Right atrium auricular region (tissue), 2 donors: ENCODE data around the gene ADCY6. TPM values are rescaled to one million over a fixed set of nuclear protein-coding genes. Genes with fewer than 3 reads are reported as not detected.

Experiments
- DNase-seq: peaks from one replicate; pipeline ENCODE4 v3.0.0-alpha.2; 2019; ENCODE audit warnings: low spot score
- H3K27ac ChIP-seq, 2 donors: fragments of 200-600 bp; sonication (generic); 1 replicate in 1 of 2; 2 replicates in 1 of 2; pipeline ENCODE4 v1.5.1; 2016 to 2019
- H3K27me3 ChIP-seq, 2 donors: fragments of 200-600 bp; sonication (generic); one replicate each; pipeline versions ENCODE4 v1.5.1 to v1.6.0; 2017 to 2019
- H3K36me3 ChIP-seq: fragments of 200-600 bp; sonication (generic); one replicate; pipeline ENCODE4 v1.5.1; 2016
- H3K4me1 ChIP-seq, 2 donors: fragments of 200-600 bp; sonication (generic); one replicate each; pipeline versions ENCODE4 v1.5.1 to v1.6.0; 2017 to 2019
- H3K4me3 ChIP-seq, 2 donors: fragments of 200-600 bp; sonication (generic); 1 replicate in 1 of 2; 2 replicates in 1 of 2; pipeline ENCODE4 v1.5.1; 2017 to 2019; ENCODE audit warnings: mild to moderate bottlenecking in 1 of 2, moderate library complexity in 1 of 2
- H3K9me3 ChIP-seq, 2 donors: fragments of 200-600 bp; sonication (generic); one replicate each; pipeline ENCODE4 v1.5.1; 2019
- total RNA-seq, 2 donors: library from RNA; depleted of rRNA; stranded (reverse); fragments of >200 nt; gene quantifications; one replicate each; pipeline ENCODE4 v1.1.0, GENCODE V29; 2016
- TF ChIP-seq, protein P1 (sequence below), 2 donors: fragments of 200-600 bp; sonication (generic); IDR thresholded peaks; one replicate each; pipeline ENCODE4 v1.5.1; 2019; ENCODE audit warnings: antibody characterized with exemption in 2 of 2

Gene ADCY6
- total RNA-seq, 2 donors from 2014 or later = 76.4 to 81.6 TPM

DNA sequence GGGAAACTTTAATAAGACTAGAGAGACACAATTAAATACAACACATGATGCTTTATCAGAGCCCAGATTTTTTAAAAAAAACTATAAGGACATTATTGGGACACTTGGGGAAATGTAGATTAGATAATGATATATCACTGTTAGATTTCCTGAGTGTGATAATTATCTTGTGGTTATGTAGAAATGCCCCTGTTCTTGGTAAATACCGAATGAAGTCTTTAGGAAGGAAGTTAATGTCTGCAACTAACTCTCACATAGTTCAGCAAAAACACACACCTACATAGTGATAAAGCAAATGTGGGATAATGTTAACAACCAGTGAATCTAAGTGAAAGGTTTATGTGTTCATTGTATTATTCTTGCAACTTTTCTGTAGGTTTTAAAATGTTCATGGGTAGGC, 14.8 kb upstream of the ADCY6 start:
- Histone ChIP-seq H3K9me3 (no peaks in the 10 kb centered on the region), H3K4me1 (no peaks in the 10 kb centered on the region), H3K36me3 (no peaks in the 10 kb centered on the region), H3K27ac (no peak overlapping the region), H3K4me3 (no peak overlapping the region), H3K27me3 (no peaks in the 10 kb centered on the region)
- no peak for DNase-seq
- TF ChIP-seq, protein P1, sequence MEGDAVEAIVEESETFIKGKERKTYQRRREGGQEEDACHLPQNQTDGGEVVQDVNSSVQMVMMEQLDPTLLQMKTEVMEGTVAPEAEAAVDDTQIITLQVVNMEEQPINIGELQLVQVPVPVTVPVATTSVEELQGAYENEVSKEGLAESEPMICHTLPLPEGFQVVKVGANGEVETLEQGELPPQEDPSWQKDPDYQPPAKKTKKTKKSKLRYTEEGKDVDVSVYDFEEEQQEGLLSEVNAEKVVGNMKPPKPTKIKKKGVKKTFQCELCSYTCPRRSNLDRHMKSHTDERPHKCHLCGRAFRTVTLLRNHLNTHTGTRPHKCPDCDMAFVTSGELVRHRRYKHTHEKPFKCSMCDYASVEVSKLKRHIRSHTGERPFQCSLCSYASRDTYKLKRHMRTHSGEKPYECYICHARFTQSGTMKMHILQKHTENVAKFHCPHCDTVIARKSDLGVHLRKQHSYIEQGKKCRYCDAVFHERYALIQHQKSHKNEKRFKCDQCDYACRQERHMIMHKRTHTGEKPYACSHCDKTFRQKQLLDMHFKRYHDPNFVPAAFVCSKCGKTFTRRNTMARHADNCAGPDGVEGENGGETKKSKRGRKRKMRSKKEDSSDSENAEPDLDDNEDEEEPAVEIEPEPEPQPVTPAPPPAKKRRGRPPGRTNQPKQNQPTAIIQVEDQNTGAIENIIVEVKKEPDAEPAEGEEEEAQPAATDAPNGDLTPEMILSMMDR (IDR thresholded peaks at IDR 0.05) = no peak

DNA sequence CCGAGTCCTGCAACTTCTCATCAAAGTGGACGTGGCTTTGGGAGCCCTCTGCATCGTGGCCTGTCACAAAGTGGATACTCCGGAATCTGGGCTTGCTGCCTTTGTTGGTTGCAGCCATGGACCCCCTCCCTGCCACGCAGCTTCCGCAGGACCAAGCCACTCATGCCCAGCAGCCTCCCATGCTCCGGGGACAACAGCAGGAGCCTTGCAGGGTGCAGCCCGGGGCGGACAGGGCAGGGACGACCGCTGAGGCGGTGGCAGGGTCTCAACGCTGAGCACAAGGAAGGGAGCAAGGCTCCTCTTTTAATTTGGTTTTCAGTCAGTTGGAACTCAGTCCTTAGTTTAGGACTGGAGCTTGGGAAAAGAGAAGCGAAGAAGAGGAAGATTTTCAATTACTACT, 12.1 kb upstream of the ADCY6 start:
- no peak overlapping the region for H3K4me3 ChIP-seq
- H3K27me3 ChIP-seq = no peaks in the 10 kb centered on the region
- no peak for DNase-seq
- TF ChIP-seq, protein P1 (IDR thresholded peaks at IDR 0.05) = no peak
- H3K9me3 ChIP-seq = no peaks in the 10 kb centered on the region
- H3K27ac ChIP-seq = no peak overlapping the region
- no peaks in the 10 kb centered on the region for H3K36me3 ChIP-seq
- no peaks in the 10 kb centered on the region for H3K4me1 ChIP-seq

DNA sequence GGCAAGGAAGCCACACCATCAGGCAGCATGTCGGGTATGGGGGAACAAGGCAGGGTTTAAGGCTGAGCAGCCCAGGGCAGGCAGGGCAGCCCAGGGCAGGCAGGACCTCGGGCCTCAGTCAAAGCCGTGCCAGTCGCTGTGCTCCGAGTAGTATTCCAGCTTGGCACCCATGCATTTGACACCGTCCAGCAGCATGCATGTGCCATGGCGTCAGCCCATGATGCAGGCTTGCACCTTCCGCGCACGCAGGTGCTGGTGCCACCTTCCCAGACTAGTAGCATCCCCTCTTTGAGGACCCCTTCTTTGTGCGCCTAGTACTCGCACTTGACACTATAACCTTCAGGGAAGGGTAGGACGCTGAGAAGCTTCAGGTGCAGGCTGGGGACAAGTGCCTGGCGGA, 11.6 kb upstream of the ADCY6 start:
- H3K4me3 ChIP-seq = no peak overlapping the region
- TF ChIP-seq, protein P1 (IDR thresholded peaks at IDR 0.05) = no peak
- H3K36me3 ChIP-seq = no peaks in the 10 kb centered on the region
- H3K27ac ChIP-seq = no peak overlapping the region
- no peaks in the 10 kb centered on the region for H3K9me3 ChIP-seq
- H3K4me1 ChIP-seq = peaks cover 0 to 4% of the 10 kb centered on the region in 2 donors
- no peak for DNase-seq
- H3K27me3 ChIP-seq = no peaks in the 10 kb centered on the region

DNA sequence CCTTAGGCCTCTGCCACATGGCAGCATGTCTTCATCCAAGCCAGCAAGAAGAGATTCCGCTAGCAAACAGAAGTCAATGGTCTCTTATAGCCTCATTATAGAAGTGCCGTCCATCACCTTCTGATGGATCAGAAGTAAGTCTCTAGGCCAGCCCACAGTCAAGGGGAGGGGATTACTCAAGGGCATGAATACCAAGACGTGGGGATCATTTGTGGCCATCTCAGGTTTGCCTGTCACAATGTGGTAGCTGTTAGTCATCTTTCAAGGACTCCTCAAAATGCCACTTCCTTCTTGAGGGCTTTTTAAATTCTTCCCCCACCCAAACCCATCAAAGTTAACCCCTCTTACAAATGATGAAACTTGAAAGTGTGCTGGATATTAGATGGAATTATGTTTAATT, 8.1 kb upstream of the ADCY6 start:
- no peak overlapping the region for H3K27ac ChIP-seq
- TF ChIP-seq, protein P1 (IDR thresholded peaks at IDR 0.05) = no peak
- no peak overlapping the region for H3K4me3 ChIP-seq
- no peaks in the 10 kb centered on the region for H3K9me3 ChIP-seq
- H3K4me1 ChIP-seq = peaks cover 0 to 5% of the 10 kb centered on the region in 2 donors
- DNase-seq = no peak
- no peaks in the 10 kb centered on the region for H3K27me3 ChIP-seq
- no peaks in the 10 kb centered on the region for H3K36me3 ChIP-seq

DNA sequence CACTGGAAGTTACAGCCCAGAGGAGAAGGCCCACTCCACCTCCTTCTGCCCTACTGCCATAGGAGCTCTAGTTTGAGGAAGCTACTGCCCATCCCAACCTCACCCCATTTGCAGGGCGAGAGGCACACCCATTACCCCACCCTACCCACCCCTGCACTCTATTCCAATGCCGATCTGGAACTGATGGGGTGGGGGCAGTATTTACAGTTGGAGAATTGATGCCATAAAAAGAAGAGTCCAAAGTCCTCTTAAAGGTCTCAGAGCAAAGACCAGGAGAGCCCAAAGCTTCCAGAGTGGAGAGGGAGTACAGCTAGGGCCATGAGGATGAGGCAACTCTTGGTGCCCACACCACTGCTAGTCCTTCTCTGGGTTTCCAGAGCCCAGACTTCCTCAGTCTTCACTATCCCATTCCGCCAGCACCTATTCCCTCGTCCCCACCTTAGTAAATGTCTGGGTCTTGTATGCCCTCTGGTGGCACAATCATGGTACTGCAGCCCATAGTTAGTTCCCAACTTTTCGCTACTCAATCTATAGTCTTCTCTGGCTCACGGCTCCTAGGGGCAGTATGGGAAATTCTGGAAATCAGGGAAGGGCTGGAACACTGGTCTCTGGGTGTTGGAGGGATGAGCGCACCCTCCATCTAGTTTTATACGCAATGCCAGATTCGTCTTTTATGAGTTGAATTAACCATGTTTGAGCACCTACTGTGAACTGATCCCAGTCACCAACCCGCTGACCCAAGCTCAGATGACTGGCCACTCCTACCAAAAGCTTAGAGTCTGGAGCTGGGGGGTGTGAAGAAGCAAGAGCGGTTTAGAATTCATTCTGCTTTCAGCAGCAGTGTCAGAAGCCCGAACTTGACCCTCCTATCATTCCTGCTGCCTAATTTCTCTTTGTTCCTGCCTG, 6.9 kb upstream of the ADCY6 start:
- Histone ChIP-seq H3K27me3 (no peaks in the 10 kb centered on the region), H3K4me3 (no peak overlapping the region), H3K9me3 (no peaks in the 10 kb centered on the region), H3K4me1 (peaks cover 0 to 5% of the 10 kb centered on the region in 2 donors), H3K36me3 (no peaks in the 10 kb centered on the region), H3K27ac (no peak overlapping the region)
- TF ChIP-seq, protein P1 (IDR thresholded peaks at IDR 0.05) = peak; percentile 89 to 96
- DNase-seq = peak; percentile 89
